ENCODE measurements around the gene PAFAH1B1.

PAFAH1B1 gene

GRCh38 chr17:2560658-2561057 is 32.8 kb upstream of the PAFAH1B1 start:
- no peak for DNase-seq (ENCODE audit: low read depth, low spot score)
- in situ Hi-C loops (cut with HindIII; ENCODE audit: low sequenced_read_pairs), result no loop called here
- no peak overlapping the region for H3K4me3 ChIP-seq (ENCODE audit: low read depth, low read length)
- TF ChIP-seq CTCF (IDR thresholded peaks at IDR 0.05; ENCODE audit: low read depth, low read length), result no peak

GRCh38 chr17:2562162-2562858 is 31.1 kb upstream of the PAFAH1B1 start:
- in situ Hi-C loops (cut with HindIII; ENCODE audit: low sequenced_read_pairs), result no loop called here
- DNase-seq (ENCODE audit: low read depth, low spot score), result no peak
- no peak for TF ChIP-seq CTCF (IDR thresholded peaks at IDR 0.05; ENCODE audit: low read depth, low read length)

GRCh38 chr17:2563061-2563460 is 30.4 kb upstream of the PAFAH1B1 start:
- in situ Hi-C loops (cut with HindIII; ENCODE audit: low sequenced_read_pairs), result no loop called here
- DNase-seq (ENCODE audit: low read depth, low spot score), result no peak
- no peak for TF ChIP-seq CTCF (IDR thresholded peaks at IDR 0.05; ENCODE audit: low read depth, low read length)
- no peak overlapping the region for H3K4me3 ChIP-seq (ENCODE audit: low read depth, low read length)

More at GRCh38 chr17:2562162-2562858, 31.1 kb upstream of the PAFAH1B1 start:
- no peak overlapping the region for H3K4me3 ChIP-seq (ENCODE audit: low read depth, low read length)

- H3K4me3 ChIP-seq (ENCODE audit: low read depth, low read length), result no peak overlapping the region
- in situ Hi-C loops (cut with HindIII; ENCODE audit: low sequenced_read_pairs), result no loop called here
- no peak for DNase-seq (ENCODE audit: low read depth, low spot score)
- TF ChIP-seq CTCF (IDR thresholded peaks at IDR 0.05; ENCODE audit: low read depth, low read length), result no peak
These were observed 29.9 kb upstream of the PAFAH1B1 start for GRCh38 chr17:2563543-2563942.

- TF ChIP-seq CTCF (IDR thresholded peaks at IDR 0.05; ENCODE audit: low read depth, low read length), result no peak
- H3K4me3 ChIP-seq (ENCODE audit: low read depth, low read length), result no peak overlapping the region
- in situ Hi-C loops (cut with HindIII; ENCODE audit: low sequenced_read_pairs), result no loop called here
- DNase-seq (ENCODE audit: low read depth, low spot score), result no peak
These were observed 28.6 kb upstream of the PAFAH1B1 start for GRCh38 chr17:2564877-2565276.

GRCh38 chr17:2566056-2566455 is 27.4 kb upstream of the PAFAH1B1 start:
- no peak overlapping the region for H3K4me3 ChIP-seq (ENCODE audit: low read depth, low read length)
- no peak for DNase-seq (ENCODE audit: low read depth, low spot score)
- no peak for TF ChIP-seq CTCF (IDR thresholded peaks at IDR 0.05; ENCODE audit: low read depth, low read length)
- in situ Hi-C loops (cut with HindIII; ENCODE audit: low sequenced_read_pairs), result no loop called here

Data from astrocyte of the spinal cord (primary cell).